DMS53 treated with DMSO at 0.1 percent for 48 hours (cell line): ENCODE measurements around the gene RIN1.
A peak's percentile ranks its signal among the peaks of the same experiment; 100 is the strongest.
"Not testable (repeated sequence)": the region's sequence is repeated elsewhere in the genome, so short reads cannot be mapped to it uniquely, and the experiment has no call there.

Source experiments
- DNase-seq: peaks from one replicate; lab custom pipeline; 2025; ENCODE audit not compliant: unreplicated experiment; lab: John Stamatoyannopoulos, UW

The RIN1 gene

GRCh38 chr11:66359662-66360087, 23.4 kb upstream of the RIN1 start:
- DNase-seq, result no peak

GRCh38 chr11:66350560-66351235, 14.5 kb upstream of the RIN1 start:
- DNase-seq, result not testable (repeated sequence)

- DNase-seq, result no peak
Observed at GRCh38 chr11:66349084-66349386, 12.8 kb upstream of the RIN1 start.

DNA sequence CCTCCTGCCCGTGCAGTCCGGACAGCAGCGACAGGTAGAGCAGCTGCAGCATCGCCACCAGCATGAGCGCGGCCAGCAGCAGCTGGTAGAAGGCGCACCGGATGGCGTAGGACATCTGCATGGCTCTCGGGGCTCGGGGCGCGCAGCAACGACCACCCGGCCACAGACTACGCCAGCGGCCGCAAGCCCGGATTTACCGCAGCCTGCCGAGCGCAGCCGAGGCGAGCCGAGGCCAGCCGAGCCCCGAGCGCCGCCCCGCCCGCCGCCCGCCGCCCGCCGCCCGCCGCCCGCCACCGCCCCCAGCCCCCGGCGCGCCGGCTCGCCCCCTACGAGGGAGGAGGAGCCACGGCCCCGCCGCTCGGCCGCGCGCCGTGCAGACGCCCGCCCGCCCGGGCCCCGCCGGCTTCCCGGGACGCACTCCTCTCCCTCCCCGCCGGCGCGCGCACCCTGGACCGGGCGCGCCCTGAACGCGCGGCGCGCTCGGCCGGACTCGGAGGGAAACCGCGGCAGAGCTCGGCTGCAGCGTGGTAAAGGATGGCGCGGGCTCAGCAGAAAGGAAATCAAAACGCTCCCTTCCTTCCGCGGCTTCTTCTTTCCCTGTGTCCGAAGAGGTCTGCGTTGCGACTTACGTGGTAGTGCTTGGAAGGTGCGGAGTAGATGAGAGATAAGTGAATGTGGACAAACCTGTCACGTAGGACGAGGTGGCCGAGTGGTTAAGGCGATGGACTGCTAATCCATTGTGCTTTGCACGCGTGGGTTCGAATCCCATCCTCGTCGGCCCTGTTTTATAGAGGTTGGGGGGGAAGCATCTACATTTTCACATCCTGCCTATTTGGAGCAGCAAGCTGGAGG, 11.4 kb upstream of the RIN1 start, which contains the start of gene B4GAT1:
Gene B4GAT1, minus strand, starts transcription at position 205 of the 852 bp plus-strand sequence. Its CDS starts 84 bp downstream, at position 121.
- peak; percentile 84 for DNase-seq

- DNase-seq, result no peak
Observed at GRCh38 chr11:66346476-66347424, 10.5 kb upstream of the RIN1 start.

- no peak for DNase-seq
Observed at GRCh38 chr11:66345316-66345649, 9.0 kb upstream of the RIN1 start.

DNA sequence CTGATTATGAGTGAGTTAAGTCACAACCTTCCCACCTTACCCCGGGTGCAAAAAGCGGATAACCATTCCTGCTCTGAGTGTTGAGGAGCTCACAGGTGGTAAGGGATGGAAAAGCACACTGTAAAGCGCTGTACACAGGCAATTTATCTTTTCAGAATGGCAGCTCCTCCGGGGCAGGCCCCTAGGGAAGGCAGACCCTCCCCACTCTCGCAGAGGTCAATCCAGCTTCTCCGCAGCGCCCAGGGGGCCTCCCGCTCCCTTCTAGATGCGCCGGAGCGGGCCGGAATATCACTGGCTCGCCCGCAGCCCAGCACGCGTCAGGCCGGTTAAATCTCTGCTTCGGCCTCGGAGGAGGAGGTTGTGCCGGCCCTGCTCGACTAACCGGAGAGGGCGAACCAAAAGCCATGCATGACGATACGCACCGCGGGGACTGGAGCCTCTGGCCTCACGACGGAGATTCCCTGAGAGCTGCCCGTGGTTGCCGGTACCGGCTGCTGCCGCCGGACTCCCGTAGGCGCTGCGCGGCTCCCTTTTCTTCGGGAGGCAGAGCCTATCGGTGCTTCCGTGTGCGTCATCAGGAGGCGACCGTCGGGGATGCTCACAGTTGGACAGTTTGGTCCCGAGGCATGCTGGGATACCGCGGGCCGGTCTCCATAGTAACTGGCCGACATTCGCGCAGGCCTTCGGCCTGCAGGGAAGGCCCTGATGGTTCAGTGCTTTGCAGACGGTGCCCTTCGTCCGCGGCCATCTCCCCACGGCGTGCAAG, 8.5 kb upstream of the RIN1 start, which contains the start of gene BRMS1:
Gene BRMS1, minus strand, starts transcription at position 555 of the 766 bp plus-strand sequence. CDS start 2,870 bp downstream, outside the sequence.
- DNase-seq, result peak; percentile 97

GRCh38 chr11:66343176-66343575, 6.9 kb upstream of the RIN1 start:
- no peak for DNase-seq

DNA sequence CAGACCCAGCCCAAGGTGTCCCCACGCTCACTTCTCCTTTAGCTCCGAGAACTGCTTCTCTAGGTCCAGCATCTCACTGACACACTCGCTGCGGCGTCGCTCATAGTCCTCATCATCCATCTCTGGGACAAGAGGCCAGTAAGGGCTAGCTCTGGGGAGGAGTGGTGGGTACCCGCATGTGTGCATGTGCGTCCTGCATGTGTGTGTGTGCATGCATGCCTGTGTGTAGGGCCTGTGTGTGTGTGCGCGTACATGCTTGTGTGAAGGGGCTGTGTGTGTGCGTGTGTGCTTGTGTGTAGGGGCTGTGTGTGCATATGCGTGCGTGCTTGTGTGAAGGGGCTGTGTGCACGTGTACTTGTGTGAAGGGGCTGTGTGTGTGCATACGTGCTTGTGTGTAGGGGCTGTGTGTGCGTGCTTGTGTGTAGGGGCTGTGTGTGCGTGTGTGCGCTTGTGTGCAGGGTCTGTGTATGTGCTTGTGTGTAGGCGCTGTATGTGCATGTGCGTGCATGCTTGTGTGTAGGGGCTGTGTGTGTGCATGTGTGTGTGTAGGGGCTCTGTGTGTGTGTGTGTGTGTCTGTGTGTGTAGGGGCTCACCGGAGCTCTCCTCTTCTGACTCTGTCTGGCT, 5.4 kb upstream of the RIN1 start:
- no peak for DNase-seq

- DNase-seq, result no peak
Observed at GRCh38 chr11:66340596-66341501, 4.6 kb upstream of the RIN1 start.

DNA sequence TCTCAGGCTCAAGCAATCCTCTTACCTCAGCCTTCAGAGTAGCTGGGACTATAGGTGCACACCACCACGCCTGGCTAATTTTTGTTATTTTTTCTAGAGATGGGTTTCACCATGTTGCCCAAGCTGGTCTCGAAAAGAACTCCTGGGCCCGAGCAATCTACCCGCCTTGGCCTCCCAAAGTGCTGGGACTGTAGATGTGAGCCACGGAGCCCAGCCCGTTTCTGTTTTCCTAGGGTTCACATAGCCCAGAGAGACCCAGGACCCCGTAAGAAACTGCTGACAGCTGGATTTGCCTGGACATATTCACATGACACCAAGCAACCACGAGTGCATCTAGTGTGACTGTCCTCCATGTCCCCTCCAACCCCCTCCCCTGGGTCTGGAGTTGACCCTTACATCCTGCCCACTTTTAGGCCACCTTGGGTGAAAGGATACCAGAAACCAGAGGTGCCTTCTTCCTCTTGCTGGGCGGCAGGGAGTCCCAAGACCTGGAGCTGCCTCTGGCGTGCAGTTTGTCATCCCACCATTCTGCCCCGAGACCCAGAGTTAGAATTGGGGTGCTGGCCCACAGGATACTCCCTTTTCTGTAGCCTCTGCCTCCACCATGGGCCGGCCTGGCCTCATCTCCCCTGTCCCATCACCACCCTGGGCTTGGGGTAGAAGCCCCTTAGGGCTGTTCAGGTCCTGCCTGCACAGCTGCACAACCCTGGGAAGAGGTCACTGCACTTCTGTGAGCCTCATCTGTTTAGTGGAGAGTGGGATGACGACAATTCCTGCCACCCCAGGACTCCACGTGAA, 3.7 kb upstream of the RIN1 start:
- no peak for DNase-seq

DNA sequence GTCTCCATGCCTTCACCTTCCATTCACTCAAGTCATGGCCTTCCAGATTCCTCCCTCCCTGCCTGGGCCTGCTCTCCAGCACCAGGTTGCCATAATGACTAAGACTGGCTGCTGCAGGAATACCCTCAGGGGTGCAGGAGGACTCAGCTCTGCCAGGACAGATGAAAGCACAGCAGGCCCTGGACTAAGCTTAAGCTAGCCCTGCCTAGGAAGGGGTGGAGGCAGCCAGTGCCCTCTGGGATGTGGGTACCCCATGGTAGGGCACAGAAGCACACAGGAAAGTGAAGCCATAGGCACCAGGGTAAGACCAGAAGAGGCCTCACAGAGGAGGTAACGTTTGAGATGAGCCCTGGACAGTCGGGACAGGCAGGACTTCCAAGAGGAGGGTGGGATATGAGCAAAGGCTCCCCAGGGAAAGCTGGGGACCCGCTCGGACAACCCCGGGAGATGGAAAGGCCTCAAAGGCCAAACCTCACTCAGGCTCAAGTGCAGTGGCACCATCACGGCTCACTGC, 3.0 kb upstream of the RIN1 start:
- DNase-seq, result no peak

GRCh38 chr11:66338276-66339161, 2.3 kb upstream of the RIN1 start:
- DNase-seq, result no peak

GRCh38 chr11:66337103-66337899, 1.1 kb upstream of the RIN1 start:
- no peak for DNase-seq

- no peak for DNase-seq
Observed at GRCh38 chr11:66335531-66336233, 552 bp downstream of the RIN1 start.
